ENCODE data around the gene CUEDC1. TPM values are rescaled to one million over a fixed set of nuclear protein-coding genes. Genes with fewer than 3 reads are reported as not detected.

CUEDC1 gene
- total RNA-seq, 4 donors from 2014 or later: 20.2 to 27.3 (median 24.6) TPM

DNA sequence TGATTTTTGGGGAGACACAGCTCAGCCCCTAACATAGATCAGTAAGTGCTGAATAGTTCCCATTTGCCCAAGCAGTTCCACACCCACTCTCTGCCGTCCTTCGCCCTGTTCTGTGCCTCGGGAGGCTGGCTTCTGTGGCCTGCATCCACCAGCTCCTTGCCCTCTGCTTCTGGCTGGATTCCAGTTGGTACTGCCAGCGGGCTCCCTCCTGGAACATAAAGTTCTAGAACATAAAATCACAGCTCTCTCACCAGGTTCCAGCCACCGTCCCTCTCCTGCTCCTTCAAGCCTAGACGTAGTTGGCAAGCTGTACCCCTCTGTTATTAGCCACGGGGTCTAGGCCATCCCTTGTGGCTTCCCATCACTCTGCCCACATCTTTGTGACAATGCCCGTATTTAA is 101.5 kb downstream of the CUEDC1 start:
- in situ Hi-C loops (cut with MboI; ENCODE audit: low pct_ligation_motif_present in 1 of 4, low pct_unique_long_range_greater_than_20kb in 1 of 4, low sequenced_read_pairs in 3 of 4) (loop anchor here in 3 of 4 donors (10.0 to 25.0 kb wide), 3 partner anchors 234 to 261 kb away; partner anchors contain the start of gene DYNLL2 (in 1 of the 3)), intact Hi-C loops (cut with DNase I; ENCODE audit: low total_unique reads) (loop anchor here (10.0 kb wide), 1 partner anchor 231 kb away; the partner anchor contains the start of gene DYNLL2)
- no peak for TF ChIP-seq POLR2A (IDR thresholded peaks at IDR 0.05)
- TF ChIP-seq POLR2AphosphoS5 (IDR thresholded peaks at IDR 0.05): peak in 2 of 3 donors; percentile 35 to 36
- TF ChIP-seq, protein P1, sequence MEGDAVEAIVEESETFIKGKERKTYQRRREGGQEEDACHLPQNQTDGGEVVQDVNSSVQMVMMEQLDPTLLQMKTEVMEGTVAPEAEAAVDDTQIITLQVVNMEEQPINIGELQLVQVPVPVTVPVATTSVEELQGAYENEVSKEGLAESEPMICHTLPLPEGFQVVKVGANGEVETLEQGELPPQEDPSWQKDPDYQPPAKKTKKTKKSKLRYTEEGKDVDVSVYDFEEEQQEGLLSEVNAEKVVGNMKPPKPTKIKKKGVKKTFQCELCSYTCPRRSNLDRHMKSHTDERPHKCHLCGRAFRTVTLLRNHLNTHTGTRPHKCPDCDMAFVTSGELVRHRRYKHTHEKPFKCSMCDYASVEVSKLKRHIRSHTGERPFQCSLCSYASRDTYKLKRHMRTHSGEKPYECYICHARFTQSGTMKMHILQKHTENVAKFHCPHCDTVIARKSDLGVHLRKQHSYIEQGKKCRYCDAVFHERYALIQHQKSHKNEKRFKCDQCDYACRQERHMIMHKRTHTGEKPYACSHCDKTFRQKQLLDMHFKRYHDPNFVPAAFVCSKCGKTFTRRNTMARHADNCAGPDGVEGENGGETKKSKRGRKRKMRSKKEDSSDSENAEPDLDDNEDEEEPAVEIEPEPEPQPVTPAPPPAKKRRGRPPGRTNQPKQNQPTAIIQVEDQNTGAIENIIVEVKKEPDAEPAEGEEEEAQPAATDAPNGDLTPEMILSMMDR (IDR thresholded peaks at IDR 0.05): no peak
- TF ChIP-seq EP300 (IDR thresholded peaks at IDR 0.05; ENCODE audit: low read depth): peak; percentile 80
- Histone ChIP-seq H3K27me3 (no peaks in the 10 kb centered on the region), H3K4me3 (no peak overlapping the region), H3K9me3 (no peaks in the 10 kb centered on the region), H3K27ac (peak overlapping the region; percentile 33 to 95 (median 90)), H3K36me3 (no peaks in the 10 kb centered on the region), H3K4me1 (peaks cover 19 to 40% (median 23%) of the 10 kb centered on the region in 4 donors)
- WGBS, 2 donors (ENCODE audit: low coverage in 1 of 2): 71% methylated on average over 8 of the region's 8 CpGs; no CpG with 5 or more reads in 1 of the 2 donors
- DNase-seq: peak; percentile 42

DNA sequence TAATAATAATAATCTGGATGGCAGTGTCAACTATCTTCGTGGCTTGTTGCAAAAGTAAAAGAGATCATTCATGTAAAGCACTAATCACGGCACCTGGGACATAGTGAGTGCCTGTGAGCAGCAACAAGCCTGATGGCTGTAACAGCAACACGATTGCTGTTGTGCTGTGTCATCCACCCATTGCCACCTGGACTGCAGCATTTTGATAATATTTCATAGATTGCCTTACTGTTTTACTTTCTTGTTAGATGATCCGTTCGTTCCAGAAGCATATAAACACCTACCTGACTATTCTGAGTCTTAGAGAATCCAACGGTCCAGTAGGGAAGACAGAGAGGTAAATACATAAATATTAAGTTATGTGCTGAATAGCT is 102.3 kb downstream of the CUEDC1 start:
- DNase-seq: no peak
- intact Hi-C loops (cut with DNase I; ENCODE audit: low total_unique reads) (loop anchor here (10.0 kb wide), 1 partner anchor 232 kb away; the partner anchor contains the start of gene DYNLL2), in situ Hi-C loops (cut with MboI; ENCODE audit: low pct_ligation_motif_present in 1 of 4, low pct_unique_long_range_greater_than_20kb in 1 of 4, low sequenced_read_pairs in 3 of 4) (loop anchor here in 3 of 4 donors (10.0 to 25.0 kb wide), 3 partner anchors 234 to 262 kb away; partner anchors contain the start of gene DYNLL2 (in 1 of the 3))
- H3K4me3 ChIP-seq: no peak overlapping the region
- TF ChIP-seq, protein P1 (IDR thresholded peaks at IDR 0.05): no peak
- TF ChIP-seq POLR2AphosphoS5 (IDR thresholded peaks at IDR 0.05): no peak
- 63 to 67% methylated on average over 6 of the region's 6 CpGs for WGBS, 2 donors (ENCODE audit: low coverage in 1 of 2)
- H3K9me3 ChIP-seq: no peaks in the 10 kb centered on the region
- H3K4me1 ChIP-seq: peaks cover 15 to 42% (median 24%) of the 10 kb centered on the region in 4 donors
- no peaks in the 10 kb centered on the region for H3K27me3 ChIP-seq
- H3K36me3 ChIP-seq: no peaks in the 10 kb centered on the region
- H3K27ac ChIP-seq: peak overlapping the region; percentile 90 to 95 (median 92)

DNA sequence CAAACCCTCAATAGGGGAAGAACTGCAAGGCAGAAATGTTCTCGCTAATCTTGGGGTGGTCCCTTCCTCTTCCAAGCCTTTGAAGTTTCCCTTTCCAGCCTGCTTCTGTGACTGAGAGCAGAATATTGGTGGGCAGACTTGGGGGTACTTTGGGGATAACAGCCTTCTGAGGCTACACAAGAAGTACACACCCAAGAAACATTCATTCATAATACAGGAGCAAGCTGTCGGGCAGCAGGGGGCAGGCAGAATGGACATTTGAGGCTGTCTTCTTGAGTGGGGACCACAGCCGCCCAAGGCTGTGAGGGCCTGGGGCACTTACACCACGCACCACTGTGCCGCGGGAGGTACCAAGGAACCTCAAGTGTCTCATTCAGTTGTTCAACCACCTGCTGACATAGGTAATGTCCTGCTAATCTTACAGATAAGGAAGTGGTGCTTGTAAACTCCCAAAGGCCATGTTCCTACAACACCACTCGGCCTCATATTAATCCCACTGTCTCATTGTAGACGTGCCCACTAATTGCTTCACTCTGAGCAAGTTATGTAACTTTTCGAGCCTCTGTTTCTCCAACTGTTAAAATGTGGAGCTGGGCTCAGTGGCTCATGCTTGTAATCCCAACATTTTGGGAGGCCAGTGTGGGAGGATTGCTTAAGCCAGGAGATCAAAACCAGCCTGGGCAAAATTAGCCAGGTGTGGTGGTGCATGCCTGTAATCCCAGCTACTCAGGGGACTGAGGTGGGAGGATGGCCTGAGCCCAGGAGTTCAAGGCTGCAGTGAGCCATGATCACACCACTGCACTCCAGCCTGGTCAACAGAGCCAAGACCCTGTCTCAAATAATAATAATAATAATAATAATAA is 102.9 kb downstream of the CUEDC1 start:
- WGBS, 2 donors (ENCODE audit: low coverage in 1 of 2): 58 to 67% methylated on average over 2 to 9 of the region's 9 CpGs
- in situ Hi-C loops (cut with MboI; ENCODE audit: low pct_ligation_motif_present in 1 of 4, low pct_unique_long_range_greater_than_20kb in 1 of 4, low sequenced_read_pairs in 3 of 4): loop anchor here in 3 of 4 donors (10.0 to 25.0 kb wide), 3 partner anchors 235 to 262 kb away; partner anchors contain the start of gene DYNLL2 (in 1 of the 3)
- no peak for DNase-seq

More for the DNA sequence above, 102.9 kb downstream of the CUEDC1 start:
- Histone ChIP-seq H3K9me3 (no peaks in the 10 kb centered on the region), H3K4me1 (peaks cover 15 to 40% (median 24%) of the 10 kb centered on the region in 4 donors), H3K36me3 (no peaks in the 10 kb centered on the region), H3K4me3 (no peak overlapping the region), H3K27me3 (no peaks in the 10 kb centered on the region), H3K27ac (peak overlapping the region; percentile 90 to 95 (median 92))
- TF ChIP-seq POLR2A (IDR thresholded peaks at IDR 0.05) (no peak), POLR2AphosphoS5 (IDR thresholded peaks at IDR 0.05) (no peak), EP300 (IDR thresholded peaks at IDR 0.05; ENCODE audit: low read depth) (no peak)
- TF ChIP-seq, protein P1 (IDR thresholded peaks at IDR 0.05): no peak
- intact Hi-C loops (cut with DNase I; ENCODE audit: low total_unique reads): loop anchor here (10.0 kb wide), 1 partner anchor 232 kb away; the partner anchor contains the start of gene DYNLL2

Measured in transverse colon (tissue), 4 donors.